Hematopoietic multipotent progenitor cell treated with erythropoietin and hydrocortisone succinate and interleukin-3 and kit ligand, for 15 days (in vitro differentiated cells): ENCODE measurements around the gene ACSF2.
A peak's percentile ranks its signal among the peaks of the same experiment; 100 is the strongest.

Experiments
- DNase-seq: peaks from one replicate; pipeline ENCODE4 v3.0.0-alpha.2; 2015; ENCODE audit warnings: low spot score

ACSF2 gene

GRCh38 chr17:50478391-50479381, 52.7 kb downstream of the ACSF2 start, which contains the start of gene RSAD1:
TSS of gene RSAD1 (plus strand) at chr17:50478860. CDS start at chr17:50478885, 25 bp downstream.
- DNase-seq = peak; percentile 76

- DNase-seq = peak; percentile 58
Observed at GRCh38 chr17:50479522-50480141, 53.6 kb downstream of the ACSF2 start.

DNA sequence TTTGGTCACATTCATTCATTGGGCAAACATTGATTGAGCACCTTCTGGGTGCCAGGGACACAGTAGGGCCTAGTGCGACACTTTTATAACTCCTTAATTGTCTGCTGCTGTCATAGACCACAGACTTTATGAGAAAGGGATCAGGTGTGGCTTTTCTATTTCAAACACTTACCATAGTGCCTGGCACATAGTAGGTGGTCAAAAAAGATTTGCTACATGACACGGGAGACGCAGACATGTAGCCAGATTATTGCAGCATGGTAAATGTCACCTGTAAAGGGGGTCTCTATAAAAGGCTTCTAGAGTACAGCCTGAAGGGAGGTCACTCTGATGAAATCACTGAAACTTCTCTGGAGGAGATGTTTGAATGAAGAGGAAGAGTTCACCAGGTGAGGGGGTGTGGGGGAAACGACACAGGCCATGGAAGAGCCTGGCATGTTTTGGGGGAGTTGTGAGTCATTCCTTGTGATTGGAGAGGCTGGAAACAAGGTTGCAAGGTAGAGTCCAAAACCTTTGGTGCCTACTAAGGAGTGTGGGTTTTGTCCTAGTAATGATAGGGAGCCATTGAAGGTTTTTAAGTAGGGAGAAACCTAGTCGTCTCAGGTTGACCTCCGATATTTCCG, 54.2 kb downstream of the ACSF2 start:
- DNase-seq = no peak

DNA sequence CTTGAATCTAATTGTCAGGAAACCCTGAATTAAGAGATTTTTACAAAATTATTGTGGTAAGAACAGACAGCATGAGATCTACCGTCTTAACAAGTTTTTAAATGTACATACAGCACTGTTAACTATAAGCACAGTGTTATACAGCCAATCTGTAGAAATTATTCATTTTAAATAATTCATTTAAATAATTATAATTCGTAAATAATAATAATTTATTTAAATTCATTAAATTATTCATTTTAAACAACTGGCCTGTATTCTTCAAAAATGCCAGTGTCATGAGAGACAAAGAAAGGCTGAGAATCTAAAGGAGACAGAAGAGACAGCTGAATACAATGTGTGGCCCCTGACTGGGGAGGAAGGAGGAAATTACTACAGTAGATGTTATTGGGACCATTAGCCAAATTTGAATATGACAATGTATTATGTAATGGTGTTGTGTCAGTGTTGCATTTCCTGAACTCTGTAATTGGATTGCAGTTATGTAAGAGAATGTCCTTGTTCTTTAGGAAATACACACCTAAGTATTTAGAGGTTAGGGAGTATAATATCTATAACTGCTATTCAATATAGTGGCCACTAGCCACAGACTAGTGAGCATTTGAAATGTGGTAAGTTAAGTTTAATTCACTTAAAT, 55.0 kb downstream of the ACSF2 start:
- no peak for DNase-seq

DNA sequence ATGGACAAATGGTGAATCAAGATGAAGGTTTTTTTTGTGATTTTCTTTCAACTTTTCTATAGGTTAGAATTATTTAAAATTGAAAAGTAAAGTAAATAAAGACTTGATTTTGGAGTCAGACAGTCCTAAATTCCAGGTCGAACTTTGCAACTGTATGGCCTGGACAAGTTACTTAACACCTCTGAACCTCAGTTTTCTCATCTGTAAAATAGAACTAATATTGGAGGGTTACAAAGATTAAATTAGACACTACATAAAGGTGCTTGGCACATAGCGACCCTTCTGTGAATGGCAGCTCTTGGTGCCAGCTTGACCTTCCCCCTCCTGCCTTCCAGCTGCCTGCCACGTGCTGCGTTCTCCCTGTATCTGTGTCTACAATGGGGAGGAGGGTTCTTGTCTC, 55.6 kb downstream of the ACSF2 start:
- no peak for DNase-seq

DNA sequence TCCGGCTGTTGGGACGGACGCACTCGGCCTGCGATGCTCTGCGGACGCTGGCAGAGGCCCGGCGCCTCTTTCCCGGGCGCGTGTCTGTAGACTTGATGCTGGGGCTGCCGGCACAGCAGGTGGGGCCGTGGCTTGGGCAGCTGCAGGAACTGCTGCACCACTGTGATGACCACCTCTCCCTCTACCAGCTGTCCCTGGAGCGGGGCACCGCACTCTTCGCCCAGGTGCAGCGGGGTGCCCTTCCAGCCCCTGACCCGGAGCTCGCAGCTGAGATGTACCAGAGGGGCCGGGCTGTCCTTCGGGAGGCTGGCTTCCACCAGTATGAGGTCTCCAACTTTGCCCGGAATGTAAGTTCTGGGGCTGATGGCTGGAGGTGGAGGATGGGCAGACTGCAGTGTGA, 56.1 kb downstream of the ACSF2 start:
- DNase-seq = no peak

GRCh38 chr17:50482516-50482915, 56.5 kb downstream of the ACSF2 start:
- DNase-seq = peak; percentile 81

GRCh38 chr17:50483266-50483665, 57.2 kb downstream of the ACSF2 start:
- DNase-seq = no peak

- DNase-seq = no peak
Observed at GRCh38 chr17:50484386-50485155, 58.6 kb downstream of the ACSF2 start.

- no peak for DNase-seq
Observed at GRCh38 chr17:50487213-50488096, 61.4 kb downstream of the ACSF2 start.

GRCh38 chr17:50488880-50489279, 62.9 kb downstream of the ACSF2 start:
- no peak for DNase-seq

DNA sequence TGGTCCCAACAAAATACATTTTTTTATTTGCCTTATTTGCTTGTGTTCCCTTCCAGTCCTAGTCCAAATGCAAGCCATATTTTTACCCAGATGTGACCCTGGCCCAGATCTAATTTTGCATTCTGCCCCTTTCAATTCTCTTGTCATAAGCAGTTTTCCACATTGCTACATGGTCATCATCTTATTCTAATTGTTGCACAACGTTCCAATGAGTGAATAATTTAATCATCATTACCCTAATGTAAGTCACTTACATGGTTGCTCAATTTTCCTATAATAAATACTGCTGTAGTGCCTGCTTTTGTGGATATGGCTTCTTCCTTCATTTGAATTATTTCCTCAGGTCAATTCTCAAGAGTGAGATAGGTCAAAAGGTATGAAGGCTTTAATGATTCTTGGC, 65.5 kb downstream of the ACSF2 start:
- DNase-seq = no peak

DNA sequence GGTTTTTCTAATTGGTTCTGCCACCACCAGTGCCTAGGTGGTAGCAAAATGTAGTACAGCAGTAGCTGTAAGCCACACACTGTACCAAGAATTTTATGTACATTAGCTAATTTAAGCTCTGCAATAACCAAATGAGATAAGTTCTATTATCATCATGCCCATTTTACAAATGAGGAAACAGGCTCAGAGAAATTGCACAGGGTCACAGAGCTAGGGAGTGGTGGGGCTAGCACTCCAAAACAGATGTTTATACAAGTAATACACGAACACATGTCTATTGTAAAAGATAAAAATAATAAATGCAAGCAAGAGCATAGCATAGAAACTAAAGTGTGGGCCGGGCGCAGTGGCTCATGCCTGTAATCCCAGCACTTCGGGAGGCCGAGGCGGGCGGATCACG, 66.2 kb downstream of the ACSF2 start:
- DNase-seq = no peak

DNA sequence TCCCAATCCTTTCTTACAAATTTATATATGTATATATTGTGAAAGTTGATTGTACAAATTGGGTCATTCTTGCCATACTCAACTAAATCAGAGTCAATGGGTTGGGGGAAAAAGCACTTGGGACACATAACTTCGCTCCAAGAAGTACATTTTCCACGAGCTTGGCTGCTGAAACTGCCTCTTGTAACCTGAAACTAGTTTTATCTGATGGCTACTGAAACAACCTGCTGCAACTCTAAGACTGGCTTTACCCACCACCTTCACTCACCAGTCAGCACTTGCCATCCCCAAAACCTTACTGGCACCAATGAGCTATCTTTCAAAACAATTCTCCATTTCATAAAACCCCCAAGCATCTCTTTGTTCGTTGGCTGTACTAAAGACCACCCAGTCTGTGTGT, 67.7 kb downstream of the ACSF2 start:
- no peak for DNase-seq

GRCh38 chr17:50495217-50495823, 69.3 kb downstream of the ACSF2 start:
- no peak for DNase-seq

- no peak for DNase-seq
Observed at GRCh38 chr17:50495918-50496317, 69.9 kb downstream of the ACSF2 start.

DNA sequence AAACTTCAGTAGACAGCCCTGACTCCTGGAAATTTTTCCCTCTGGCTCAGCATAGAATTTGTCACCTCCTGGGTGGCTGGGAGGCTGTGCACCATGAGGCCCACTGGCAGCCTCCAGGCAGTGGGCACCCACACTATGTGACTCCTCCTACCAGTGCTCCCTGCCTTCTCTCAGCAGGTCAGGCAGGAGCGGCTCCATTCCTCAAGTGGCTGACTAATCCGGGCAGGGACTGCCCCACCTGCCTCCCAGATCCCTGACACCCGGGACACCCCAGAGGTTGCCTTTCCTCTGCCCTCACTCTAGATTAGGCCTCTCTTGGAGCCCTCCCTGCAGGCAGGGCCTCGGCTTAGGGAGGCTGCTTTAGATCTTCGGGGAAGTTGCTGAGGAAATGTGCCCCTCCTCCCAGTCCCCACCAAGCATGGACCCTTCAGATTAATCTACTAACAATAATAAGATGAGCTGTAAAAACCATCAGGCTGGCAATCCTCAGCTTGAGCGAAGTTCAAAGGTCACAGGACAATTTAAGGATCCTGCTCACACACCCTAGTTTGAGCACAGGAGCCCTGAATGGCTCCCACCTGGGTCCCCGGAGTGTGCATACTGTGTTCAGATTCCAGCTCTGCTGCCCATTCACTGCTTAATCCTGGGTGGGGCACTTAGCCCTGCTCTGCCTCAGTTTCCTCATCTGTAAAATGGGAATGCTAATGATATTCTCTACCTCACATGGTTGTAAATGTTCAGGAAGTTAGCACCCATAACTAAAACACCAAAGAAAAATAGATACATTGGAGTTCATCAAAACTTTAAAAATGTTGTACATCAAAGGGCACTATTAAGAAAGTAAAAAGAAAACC, 72.2 kb downstream of the ACSF2 start:
- no peak for DNase-seq

DNA sequence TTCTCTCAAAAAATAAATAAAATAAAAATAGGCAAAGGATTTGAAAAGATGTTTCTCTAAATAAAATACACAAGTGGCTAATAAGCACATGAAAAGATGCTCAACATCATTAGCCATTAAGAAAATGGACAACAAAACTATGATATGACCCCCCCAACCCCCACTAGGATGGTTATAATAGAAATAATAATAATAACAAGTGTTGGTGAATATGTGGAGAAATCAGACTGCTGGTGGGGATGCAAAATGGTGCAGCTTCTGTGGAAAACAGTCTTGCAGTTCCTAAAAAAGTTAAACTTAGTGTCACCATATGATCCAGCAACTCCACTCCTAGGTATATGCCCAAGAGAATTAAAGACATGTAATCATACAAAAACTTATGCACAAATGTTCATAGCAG, 73.3 kb downstream of the ACSF2 start:
- DNase-seq = no peak

GRCh38 chr17:50499721-50500120, 73.7 kb downstream of the ACSF2 start:
- no peak for DNase-seq
